NB4 (cell line): ENCODE data around the gene SEMA4A.
A peak's percentile ranks its signal among the peaks of the same experiment; 100 is the strongest.

ENCODE experiments used
- DNase-seq: peaks from one replicate; pipeline ENCODE4 v3.0.0; 2010; ENCODE audit warnings: low read depth
- H3K4me3 ChIP-seq: one replicate; pipeline ENCODE4 v1.5.1; 2011; ENCODE audit warnings: mild to moderate bottlenecking, low read depth, low read length, moderate library complexity
- MYC ChIP-seq: IDR thresholded peaks from 2 replicates; pipeline ENCODE4 v1.6.1; 2011; ENCODE audit warnings: low read depth, low read length
- POLR2A ChIP-seq: IDR thresholded peaks from 2 replicates; pipeline ENCODE4 v1.6.1; 2011; ENCODE audit warnings: mild to moderate bottlenecking; ENCODE audit not compliant: insufficient read length; ENCODE audit errors: extremely low read depth
- TF ChIP-seq, protein P1 (sequence below): IDR thresholded peaks from 2 replicates; pipeline ENCODE4 v1.6.1; 2011; ENCODE audit warnings: low read depth, low read length
- TF ChIP-seq, protein P2 (sequence below): IDR thresholded peaks from one replicate; pipeline ENCODE4 v1.5.1; 2012; ENCODE audit warnings: low read depth, low read length

SEMA4A gene

DNA sequence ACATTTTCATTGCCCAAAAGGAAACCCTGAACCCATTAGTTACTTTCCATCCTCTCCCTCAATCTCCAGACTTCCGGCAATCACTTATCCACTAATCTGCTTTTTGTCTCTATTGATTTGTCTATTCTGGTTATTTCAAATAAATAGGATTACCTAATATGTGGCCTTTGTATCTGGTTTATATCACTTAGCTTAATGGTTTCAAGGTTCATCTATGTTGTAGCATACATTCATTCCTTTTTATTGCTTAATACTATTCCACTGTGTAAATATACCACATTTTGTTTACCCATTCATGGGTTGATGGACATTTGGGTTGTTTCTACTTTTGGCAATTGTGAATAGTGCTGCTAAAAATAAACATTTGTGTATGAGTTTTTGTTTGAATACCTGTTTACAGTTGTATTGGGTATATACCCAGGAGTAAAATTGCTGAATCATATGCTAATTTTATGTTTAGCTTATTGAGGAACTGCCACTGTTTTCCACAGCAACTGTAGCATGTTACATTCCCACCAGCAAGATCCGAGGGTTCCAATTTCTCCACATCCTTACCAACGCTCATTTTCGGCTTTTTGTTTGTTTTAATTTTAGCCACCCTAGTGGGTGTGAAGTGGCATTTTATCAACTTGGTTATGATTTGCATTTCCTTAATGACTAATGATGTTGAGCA lies 38.0 kb downstream of the SEMA4A start:
- TF ChIP-seq, protein P1, sequence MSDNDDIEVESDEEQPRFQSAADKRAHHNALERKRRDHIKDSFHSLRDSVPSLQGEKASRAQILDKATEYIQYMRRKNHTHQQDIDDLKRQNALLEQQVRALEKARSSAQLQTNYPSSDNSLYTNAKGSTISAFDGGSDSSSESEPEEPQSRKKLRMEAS, result no peak
- TF ChIP-seq POLR2A, result no peak
- peak; percentile 8 for DNase-seq

DNA sequence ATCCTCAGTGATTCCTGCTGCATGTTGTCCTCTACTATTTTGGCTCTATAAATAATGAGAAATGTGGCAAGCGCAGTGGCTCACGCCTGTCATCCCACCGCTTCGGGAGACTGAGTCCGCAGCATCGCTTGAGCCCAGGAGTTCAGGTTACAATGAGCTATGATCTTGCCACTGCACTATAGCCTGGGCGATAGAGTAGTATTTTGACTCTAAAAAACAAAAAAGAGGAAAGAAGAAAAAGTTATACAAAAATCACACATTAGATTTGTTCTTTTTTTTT lies 39.8 kb downstream of the SEMA4A start:
- H3K4me3 ChIP-seq, result peak overlapping the region; percentile 99
- TF ChIP-seq POLR2A (no peak), MYC (no peak)
- TF ChIP-seq, protein P1, result no peak
- TF ChIP-seq, protein P2, sequence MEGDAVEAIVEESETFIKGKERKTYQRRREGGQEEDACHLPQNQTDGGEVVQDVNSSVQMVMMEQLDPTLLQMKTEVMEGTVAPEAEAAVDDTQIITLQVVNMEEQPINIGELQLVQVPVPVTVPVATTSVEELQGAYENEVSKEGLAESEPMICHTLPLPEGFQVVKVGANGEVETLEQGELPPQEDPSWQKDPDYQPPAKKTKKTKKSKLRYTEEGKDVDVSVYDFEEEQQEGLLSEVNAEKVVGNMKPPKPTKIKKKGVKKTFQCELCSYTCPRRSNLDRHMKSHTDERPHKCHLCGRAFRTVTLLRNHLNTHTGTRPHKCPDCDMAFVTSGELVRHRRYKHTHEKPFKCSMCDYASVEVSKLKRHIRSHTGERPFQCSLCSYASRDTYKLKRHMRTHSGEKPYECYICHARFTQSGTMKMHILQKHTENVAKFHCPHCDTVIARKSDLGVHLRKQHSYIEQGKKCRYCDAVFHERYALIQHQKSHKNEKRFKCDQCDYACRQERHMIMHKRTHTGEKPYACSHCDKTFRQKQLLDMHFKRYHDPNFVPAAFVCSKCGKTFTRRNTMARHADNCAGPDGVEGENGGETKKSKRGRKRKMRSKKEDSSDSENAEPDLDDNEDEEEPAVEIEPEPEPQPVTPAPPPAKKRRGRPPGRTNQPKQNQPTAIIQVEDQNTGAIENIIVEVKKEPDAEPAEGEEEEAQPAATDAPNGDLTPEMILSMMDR, result no peak
- no peak for DNase-seq

More for the DNA sequence above, 38.0 kb downstream of the SEMA4A start:
- H3K4me3 ChIP-seq, result no peak overlapping the region

DNA sequence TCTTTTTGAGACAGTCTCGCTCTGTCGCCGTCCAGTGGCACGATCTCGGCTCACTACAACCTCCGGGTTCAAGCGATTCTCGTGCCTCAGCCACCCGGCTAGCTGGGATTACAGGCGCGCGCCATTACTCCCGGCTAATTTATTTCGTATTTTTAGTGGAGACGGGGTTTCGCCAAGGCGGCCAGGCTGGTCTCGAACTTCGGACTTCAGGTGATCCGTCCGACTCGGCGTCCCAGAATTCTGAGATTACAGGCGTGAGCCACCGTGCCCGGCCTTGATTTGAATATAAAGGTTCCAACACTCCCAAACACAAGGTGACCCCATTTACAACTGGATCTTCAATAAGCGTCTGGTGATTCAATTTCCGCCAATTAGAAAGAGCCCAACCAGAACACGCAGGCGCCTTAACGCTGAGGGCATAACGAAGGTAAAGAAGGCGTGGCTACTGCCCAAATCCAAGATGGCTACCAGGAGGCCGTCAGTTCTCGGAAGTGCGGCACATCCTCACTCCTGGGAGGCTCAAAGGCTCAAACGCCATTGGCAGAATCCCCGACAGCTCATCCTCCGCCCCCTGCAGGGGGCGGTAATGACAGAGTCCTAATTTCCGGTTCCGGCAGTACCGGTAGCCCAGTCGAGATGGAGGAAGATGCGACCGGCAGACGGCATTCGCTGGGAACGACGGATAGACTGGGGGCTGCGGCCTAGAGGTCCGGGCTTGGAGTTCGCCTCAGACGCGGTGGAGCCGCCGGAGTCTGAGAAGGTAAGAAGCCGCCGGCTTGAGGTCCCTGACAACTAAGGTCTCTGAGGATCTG lies 40.3 kb downstream of the SEMA4A start, which contains the start of gene SLC25A44:
SLC25A44 (plus strand) TSS at position 617 of the 812 bp plus-strand sequence. CDS start 5,744 bp downstream, outside the sequence.
- peak; percentile 98 for DNase-seq
- TF ChIP-seq, protein P1, result peak; percentile 60; the same call in 1 of the 2 replicates
- TF ChIP-seq POLR2A (peak; percentile 68), MYC (peak; percentile 13; the same call in 1 of the 2 replicates)
- TF ChIP-seq, protein P2, result peak; percentile 42
- peak within 1 kb of the TSS; percentile 99 for H3K4me3 ChIP-seq

DNA sequence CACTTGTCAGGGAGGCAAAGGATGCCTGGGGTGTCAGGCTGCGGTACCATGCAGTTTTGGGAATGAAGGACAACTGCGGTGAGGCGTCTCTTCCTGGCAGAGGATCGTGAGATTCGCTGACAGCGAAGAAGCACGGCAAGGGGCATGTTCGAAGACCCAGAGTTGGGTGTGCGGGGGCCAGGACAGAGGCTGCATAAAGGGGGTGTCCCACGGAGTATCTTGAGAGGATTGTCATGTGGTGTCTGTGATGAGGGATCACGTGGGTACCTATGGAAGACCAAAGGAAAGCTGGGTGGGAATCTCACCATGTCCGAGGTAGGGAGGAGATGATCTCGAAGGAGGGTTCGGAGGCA lies 40.9 kb downstream of the SEMA4A start:
- TF ChIP-seq POLR2A (no peak), MYC (no peak)
- TF ChIP-seq, protein P1, result no peak
- TF ChIP-seq, protein P2, result no peak
- H3K4me3 ChIP-seq, result peak overlapping the region; percentile 99
- no peak for DNase-seq

DNA sequence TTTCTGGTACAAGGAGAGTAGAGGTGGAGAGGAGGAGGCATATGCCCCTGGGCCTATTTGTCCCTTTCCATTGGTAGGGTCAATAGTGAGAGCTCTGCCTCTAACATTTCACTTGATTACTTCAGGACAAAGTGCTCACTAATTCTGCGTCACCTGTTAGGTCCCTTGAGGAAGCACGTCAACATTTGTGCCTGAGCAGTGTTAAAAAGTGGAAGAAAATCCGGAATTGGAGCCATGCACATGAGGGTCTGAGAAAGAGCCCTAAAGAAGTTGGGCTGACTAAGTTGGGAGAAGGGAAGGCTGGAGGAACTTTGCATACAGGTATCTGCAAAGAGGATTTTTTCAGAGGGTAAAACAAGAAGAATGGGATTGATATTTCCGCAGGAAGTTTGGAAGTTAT lies 42.5 kb downstream of the SEMA4A start:
- no peak for DNase-seq
- H3K4me3 ChIP-seq, result no peak overlapping the region
- TF ChIP-seq, protein P1, result no peak
- TF ChIP-seq, protein P2, result no peak
- TF ChIP-seq POLR2A (no peak), MYC (no peak)

DNA sequence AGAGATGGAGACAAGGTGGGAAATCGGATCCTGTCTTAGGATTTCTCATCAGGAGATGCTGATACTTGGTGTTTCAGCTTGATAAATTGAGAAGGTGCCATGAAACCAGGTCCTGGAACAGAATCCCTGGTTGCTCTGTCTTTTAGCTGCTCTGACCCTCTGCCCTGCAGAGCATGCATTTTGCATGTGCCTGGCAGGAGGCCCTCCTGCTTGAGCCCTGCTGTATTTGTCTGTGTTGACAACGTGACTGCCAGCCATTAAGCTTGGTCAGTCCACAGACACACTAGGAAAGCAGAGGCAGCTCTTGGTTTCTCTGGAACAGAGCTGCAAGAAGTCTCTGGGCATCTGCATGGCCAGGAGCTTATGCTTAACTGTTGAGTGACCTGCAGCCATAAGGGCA lies 43.1 kb downstream of the SEMA4A start:
- DNase-seq, result no peak
- no peak overlapping the region for H3K4me3 ChIP-seq
- TF ChIP-seq MYC (no peak), POLR2A (no peak)
- TF ChIP-seq, protein P1, result no peak
- TF ChIP-seq, protein P2, result no peak
